HepG2 (cell line): ENCODE measurements around the gene SND1. TPM values are rescaled to one million over a fixed set of nuclear protein-coding genes. Genes with fewer than 3 reads are reported as not detected.
A peak's percentile ranks its signal among the peaks of the same experiment; 100 is the strongest.

Experiments used
- AHR ChIP-seq: IDR thresholded peaks from 2 replicates; pipeline ENCODE4 v1.6.1; 2018; ENCODE audit warnings: missing genetic modification reagents, missing compliant biosample characterization
- CC2D1A ChIP-seq: sonication (generic); formaldehyde crosslinking; IDR thresholded peaks from 2 replicates; pipeline ENCODE4 v1.8.1; 2023; ENCODE audit warnings: mild to moderate bottlenecking, missing genetic modification reagents
- CREM ChIP-seq, 2 experiments: sonication (generic) in 1 of 2; formaldehyde crosslinking in 1 of 2; IDR thresholded peaks; 2 replicates each; pipeline versions ENCODE4 v1.4.0 to v1.6.1; 2016 to 2020; ENCODE audit warnings: antibody characterized with exemption in 1 of 2, mild to moderate bottlenecking in 1 of 2, missing genetic modification reagents in 1 of 2
- ETV5 ChIP-seq: IDR thresholded peaks from 2 replicates; pipeline ENCODE4 v1.6.1; 2018; ENCODE audit warnings: missing biosample characterization, missing genetic modification reagents, inconsistent platforms, borderline replicate concordance
- HCFC1 ChIP-seq: fragments of 150-350 bp; IDR thresholded peaks from 2 replicates; pipeline ENCODE4 v1.6.1; 2014; ENCODE audit warnings: low read depth, low read length
- ISL2 ChIP-seq: sonication (generic); formaldehyde crosslinking; IDR thresholded peaks from 2 replicates; pipeline ENCODE4 v1.5.0; 2020; ENCODE audit warnings: missing genetic modification reagents
- KDM2A ChIP-seq: sonication (generic); formaldehyde crosslinking; IDR thresholded peaks from 2 replicates; pipeline ENCODE4 v1.4.0; 2020; ENCODE audit warnings: low read depth, missing genetic modification reagents, borderline replicate concordance
- KDM5B ChIP-seq: sonication (generic); formaldehyde crosslinking; IDR thresholded peaks from 2 replicates; pipeline ENCODE4 v1.4.0; 2020; ENCODE audit warnings: missing genetic modification reagents, mild to moderate bottlenecking, borderline replicate concordance
- MBNL3 ChIP-seq: fragments of 250-450 bp; sonication (Bioruptor Pico); conservative IDR thresholded peaks from 2 replicates; pipeline ENCODE4 v1.8.0; 2022; ENCODE audit warnings: mild to moderate bottlenecking, inconsistent platforms
- MXI1 ChIP-seq: IDR thresholded peaks from 3 replicates; pipeline ENCODE4 v1.6.1; 2012; ENCODE audit warnings: low read depth, low read length, inconsistent platforms, borderline replicate concordance
- NFIC ChIP-seq: IDR thresholded peaks from 2 replicates; pipeline ENCODE4 v1.6.1; 2012; ENCODE audit warnings: mild to moderate bottlenecking, low read length, inconsistent platforms
- REXO4 ChIP-seq: sonication (generic); formaldehyde crosslinking; IDR thresholded peaks from 2 replicates; pipeline ENCODE4 v1.8.0; 2022; ENCODE audit warnings: missing genetic modification reagents, mild to moderate bottlenecking, borderline replicate concordance
- SOX13 ChIP-seq, 3 experiments: fragments of 450-650 bp in 1 of 3; sonication (generic) in 1 of 3; formaldehyde crosslinking in 1 of 3; IDR thresholded peaks in 2 of 3; conservative IDR thresholded peaks in 1 of 3; 2 replicates each; pipeline versions ENCODE4 v1.5.0 to v1.6.1; 2016 to 2020; ENCODE audit warnings: antibody characterized with exemption in 1 of 3, mild to moderate bottlenecking in 1 of 3, missing compliant biosample characterization in 1 of 3, missing genetic modification reagents in 1 of 3, moderate library complexity in 1 of 3
- SRSF4 ChIP-seq: fragments of 200-400 bp; formaldehyde crosslinking; IDR thresholded peaks from one replicate; pipeline ENCODE4 v1.6.1; 2018; ENCODE audit warnings: mild to moderate bottlenecking, low read depth, low read length, moderate library complexity; ENCODE audit not compliant: poor library complexity, severe bottlenecking
- STAG1 ChIP-seq: sonication (generic); formaldehyde crosslinking; IDR thresholded peaks from 2 replicates; pipeline ENCODE4 v1.4.0; 2020; ENCODE audit warnings: missing genetic modification reagents
- ZIK1 ChIP-seq: sonication (generic); formaldehyde crosslinking; IDR thresholded peaks from 2 replicates; pipeline ENCODE4 v1.5.0; 2020; ENCODE audit warnings: mild to moderate bottlenecking, low read depth, missing genetic modification reagents, borderline replicate concordance
- ZNF3 ChIP-seq: IDR thresholded peaks from 2 replicates; pipeline ENCODE4 v1.7.0; 2017; ENCODE audit warnings: inconsistent platforms
- ZNF33A ChIP-seq: sonication (generic); formaldehyde crosslinking; IDR thresholded peaks from 2 replicates; pipeline ENCODE4 v1.5.1; 2020; ENCODE audit warnings: missing genetic modification reagents, mild to moderate bottlenecking, moderate library complexity, borderline replicate concordance
- ZNF34 ChIP-seq: sonication (generic); formaldehyde crosslinking; IDR thresholded peaks from 2 replicates; pipeline ENCODE4 v1.4.0; 2020; ENCODE audit warnings: mild to moderate bottlenecking, missing genetic modification reagents, borderline replicate concordance
- ZNF354B ChIP-seq: sonication (generic); formaldehyde crosslinking; IDR thresholded peaks from 2 replicates; pipeline ENCODE4 v1.8.0; 2022; ENCODE audit warnings: mild to moderate bottlenecking, missing genetic modification reagents
- ZNF605 ChIP-seq: sonication (generic); formaldehyde crosslinking; IDR thresholded peaks from 2 replicates; pipeline ENCODE4 v1.8.0; 2022; ENCODE audit warnings: mild to moderate bottlenecking, missing genetic modification reagents
- ZNF607 ChIP-seq: sonication (generic); formaldehyde crosslinking; IDR thresholded peaks from 2 replicates; pipeline ENCODE4 v1.5.1; 2020; ENCODE audit warnings: missing genetic modification reagents, mild to moderate bottlenecking, borderline replicate concordance
- ZNF616 ChIP-seq: sonication (generic); formaldehyde crosslinking; IDR thresholded peaks from 2 replicates; pipeline ENCODE4 v1.5.0; 2020; ENCODE audit warnings: low read depth, mild to moderate bottlenecking, missing genetic modification reagents
- ZNF780A ChIP-seq: sonication (generic); formaldehyde crosslinking; IDR thresholded peaks from 2 replicates; pipeline ENCODE4 v1.8.0; 2022; ENCODE audit warnings: mild to moderate bottlenecking, missing genetic modification reagents, moderate library complexity
- ZSCAN29 ChIP-seq: sonication (generic); formaldehyde crosslinking; conservative IDR thresholded peaks from 2 replicates; pipeline ENCODE4 v1.4.0; 2020; ENCODE audit warnings: mild to moderate bottlenecking, missing genetic modification reagents
- ZSCAN31 ChIP-seq: sonication (generic); formaldehyde crosslinking; IDR thresholded peaks from 2 replicates; pipeline ENCODE4 v1.5.0; 2020; ENCODE audit warnings: low read depth, mild to moderate bottlenecking, missing genetic modification reagents
- polyA plus RNA-seq, 8 experiments: library from polyadenylated mRNA; depleted of rRNA in 3 of 8; stranded (reverse) in 7 of 8; unstranded in 1 of 8; fragments of >200 nt; fragmentation: Illumina TruSeq in 4 of 8; extraction: Trizol in 4 of 8; gene quantifications; 2 replicates each; pipeline versions ENCODE4 v1.2.1 to v1.2.3, GENCODE V29; 2011 to 2016; ENCODE audit warnings: low read depth in 4 of 8, missing spikeins in 1 of 8, mixed read lengths in 1 of 8; ENCODE audit not compliant: insufficient read depth in 1 of 8
- total RNA-seq, 5 experiments: library from RNA; depleted of rRNA; stranded (reverse); fragments of >200 nt; fragmentation: Illumina TruSeq; extraction: Trizol; gene quantifications; 2 replicates each; pipeline ENCODE4 v1.2.3, GENCODE V29; 2016; ENCODE audit warnings: low read depth in 1 of 5
- TF ChIP-seq, protein P1 (sequence below): fragments of 450-650 bp; IDR thresholded peaks from 2 replicates; pipeline ENCODE4 v1.6.1; 2017
- TF ChIP-seq, protein P2 (sequence below): sonication (generic); formaldehyde crosslinking; IDR thresholded peaks from 2 replicates; pipeline ENCODE4 v1.8.1; 2023; ENCODE audit warnings: mild to moderate bottlenecking, missing genetic modification reagents

SND1 gene
- total and polyA plus RNA-seq, 2 of the 13 experiments (the other 11 are each of a cell fraction or from before 2014, with no cell fraction given) = 110 to 182 TPM

DNA sequence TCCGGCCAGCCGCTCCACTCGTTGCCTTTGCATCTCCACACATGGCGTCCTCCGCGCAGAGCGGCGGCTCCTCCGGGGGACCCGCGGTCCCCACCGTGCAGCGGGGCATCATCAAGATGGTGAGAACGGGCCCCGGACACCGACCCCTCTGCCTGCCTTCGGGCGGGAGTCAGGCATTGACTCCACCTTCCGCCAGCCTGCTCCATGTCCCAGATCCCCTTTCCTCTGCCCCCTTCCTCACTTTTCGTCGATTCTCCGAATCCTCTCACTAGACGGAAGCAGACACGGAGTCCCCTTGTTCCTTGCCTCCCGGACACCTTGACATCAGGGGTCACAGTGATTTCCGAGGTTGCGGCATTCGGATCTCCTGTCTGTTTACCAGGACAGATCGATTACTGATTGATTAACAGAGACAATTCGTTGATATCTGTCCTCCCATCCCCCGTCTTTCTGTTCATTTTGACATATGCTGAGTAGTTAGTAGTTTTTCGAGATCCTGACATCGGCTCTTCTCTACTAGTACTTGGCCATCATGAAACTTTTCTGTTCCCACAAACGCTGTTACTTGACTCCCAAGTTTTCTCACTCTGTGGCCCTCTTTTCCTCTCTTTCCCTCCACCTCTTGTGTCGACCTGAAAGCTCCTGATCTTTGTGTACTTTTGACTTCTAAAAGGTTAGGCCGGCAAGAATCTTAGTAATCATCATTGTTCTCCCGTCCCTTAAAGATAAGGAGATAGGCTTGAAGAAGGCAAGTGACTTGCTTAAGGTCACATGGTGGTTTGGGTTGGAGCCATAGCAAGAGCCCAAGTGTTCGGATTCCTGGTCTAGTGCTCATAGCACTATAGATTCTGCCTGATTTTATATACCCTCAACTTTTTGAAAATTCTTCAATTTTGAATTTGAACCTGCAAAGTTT is 597 bp downstream of the SND1 start (continued):
- no peak for TF ChIP-seq AHR (CRISPR knock-in tag)
- no peak for TF ChIP-seq ZNF3 (CRISPR knock-in tag)
- TF ChIP-seq, protein P1, sequence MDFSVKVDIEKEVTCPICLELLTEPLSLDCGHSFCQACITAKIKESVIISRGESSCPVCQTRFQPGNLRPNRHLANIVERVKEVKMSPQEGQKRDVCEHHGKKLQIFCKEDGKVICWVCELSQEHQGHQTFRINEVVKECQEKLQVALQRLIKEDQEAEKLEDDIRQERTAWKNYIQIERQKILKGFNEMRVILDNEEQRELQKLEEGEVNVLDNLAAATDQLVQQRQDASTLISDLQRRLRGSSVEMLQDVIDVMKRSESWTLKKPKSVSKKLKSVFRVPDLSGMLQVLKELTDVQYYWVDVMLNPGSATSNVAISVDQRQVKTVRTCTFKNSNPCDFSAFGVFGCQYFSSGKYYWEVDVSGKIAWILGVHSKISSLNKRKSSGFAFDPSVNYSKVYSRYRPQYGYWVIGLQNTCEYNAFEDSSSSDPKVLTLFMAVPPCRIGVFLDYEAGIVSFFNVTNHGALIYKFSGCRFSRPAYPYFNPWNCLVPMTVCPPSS = no peak
- peak; percentile 10; the same call in 1 of the 2 replicates for TF ChIP-seq KDM5B (CRISPR knock-in tag)
- TF ChIP-seq SRSF4 = no peak
- TF ChIP-seq ZNF605 (CRISPR knock-in tag) = peak; percentile 13; the same call in 1 of the 2 replicates
- TF ChIP-seq NFIC = no peak
- TF ChIP-seq MBNL3 (CRISPR knock-in tag) = no peak
- TF ChIP-seq ZNF607 (CRISPR knock-in tag) = no peak; the same call in 1 of the 2 replicates
- TF ChIP-seq CC2D1A (CRISPR knock-in tag) = no peak
- TF ChIP-seq KDM2A (CRISPR knock-in tag) = no peak
- TF ChIP-seq ZSCAN31 (CRISPR knock-in tag) = 0 out of 2 replicates have a peak, but pooled peaks have one; percentile 7
- no peak for TF ChIP-seq ETV5 (CRISPR knock-in tag)
- TF ChIP-seq ISL2 (CRISPR knock-in tag) = no peak
- TF ChIP-seq ZNF780A = no peak
- TF ChIP-seq REXO4 (CRISPR knock-in tag) = no peak
- no peak for TF ChIP-seq STAG1 (CRISPR knock-in tag)
- TF ChIP-seq ZIK1 = no peak
- TF ChIP-seq HCFC1 = no peak
- no peak for TF ChIP-seq CREM (IDR thresholded peaks at IDR 0.05)
- no peak for TF ChIP-seq CREM (CRISPR knock-in tag; IDR thresholded peaks at IDR 0.05)
- no peak for TF ChIP-seq MXI1
- no peak for TF ChIP-seq ZNF34 (CRISPR knock-in tag)
- TF ChIP-seq, protein P2, sequence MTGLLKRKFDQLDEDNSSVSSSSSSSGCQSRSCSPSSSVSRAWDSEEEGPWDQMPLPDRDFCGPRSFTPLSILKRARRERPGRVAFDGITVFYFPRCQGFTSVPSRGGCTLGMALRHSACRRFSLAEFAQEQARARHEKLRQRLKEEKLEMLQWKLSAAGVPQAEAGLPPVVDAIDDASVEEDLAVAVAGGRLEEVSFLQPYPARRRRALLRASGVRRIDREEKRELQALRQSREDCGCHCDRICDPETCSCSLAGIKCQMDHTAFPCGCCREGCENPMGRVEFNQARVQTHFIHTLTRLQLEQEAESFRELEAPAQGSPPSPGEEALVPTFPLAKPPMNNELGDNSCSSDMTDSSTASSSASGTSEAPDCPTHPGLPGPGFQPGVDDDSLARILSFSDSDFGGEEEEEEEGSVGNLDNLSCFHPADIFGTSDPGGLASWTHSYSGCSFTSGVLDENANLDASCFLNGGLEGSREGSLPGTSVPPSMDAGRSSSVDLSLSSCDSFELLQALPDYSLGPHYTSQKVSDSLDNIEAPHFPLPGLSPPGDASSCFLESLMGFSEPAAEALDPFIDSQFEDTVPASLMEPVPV = peak; percentile 58; the same call in 1 of the 2 replicates
- TF ChIP-seq SOX13 (IDR thresholded peaks at IDR 0.05) = no peak
- no peak for TF ChIP-seq SOX13 (CRISPR knock-in tag; conservative IDR thresholded peaks at IDR 0.05 in 1 of 2, IDR thresholded peaks at IDR 0.05 in 1 of 2)
- TF ChIP-seq ZSCAN29 = no peak
- TF ChIP-seq ZNF354B (CRISPR knock-in tag) = no peak
- no peak for TF ChIP-seq ZNF616 (CRISPR knock-in tag)
- no peak for TF ChIP-seq ZNF33A
